Measurements from ENCODE around the gene PRKN.

DNA sequence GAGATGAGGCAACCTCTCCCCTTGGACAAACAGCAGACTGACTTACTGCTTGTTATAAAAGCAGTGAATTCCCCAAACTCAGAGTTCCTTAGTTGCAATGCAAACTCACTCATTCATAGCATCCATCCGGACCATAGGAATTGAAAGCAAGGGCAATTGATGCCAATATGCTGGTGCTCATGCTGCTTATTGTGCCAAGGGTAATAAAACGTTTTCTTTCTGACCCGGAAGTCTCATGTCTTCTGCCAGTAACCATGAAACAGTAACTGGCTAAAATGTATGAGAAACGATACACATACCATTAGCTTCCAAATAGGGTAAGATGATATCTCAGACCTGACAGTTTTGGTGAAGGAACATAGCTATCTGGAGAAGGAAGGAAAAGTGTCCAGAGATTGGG, 18.1 kb downstream of the PRKN start:
- TF ChIP-seq POLR2A (IDR thresholded peaks at IDR 0.05) (no peak), POLR2AphosphoS5 (IDR thresholded peaks at IDR 0.05) (no peak)
- TF ChIP-seq, protein P1, sequence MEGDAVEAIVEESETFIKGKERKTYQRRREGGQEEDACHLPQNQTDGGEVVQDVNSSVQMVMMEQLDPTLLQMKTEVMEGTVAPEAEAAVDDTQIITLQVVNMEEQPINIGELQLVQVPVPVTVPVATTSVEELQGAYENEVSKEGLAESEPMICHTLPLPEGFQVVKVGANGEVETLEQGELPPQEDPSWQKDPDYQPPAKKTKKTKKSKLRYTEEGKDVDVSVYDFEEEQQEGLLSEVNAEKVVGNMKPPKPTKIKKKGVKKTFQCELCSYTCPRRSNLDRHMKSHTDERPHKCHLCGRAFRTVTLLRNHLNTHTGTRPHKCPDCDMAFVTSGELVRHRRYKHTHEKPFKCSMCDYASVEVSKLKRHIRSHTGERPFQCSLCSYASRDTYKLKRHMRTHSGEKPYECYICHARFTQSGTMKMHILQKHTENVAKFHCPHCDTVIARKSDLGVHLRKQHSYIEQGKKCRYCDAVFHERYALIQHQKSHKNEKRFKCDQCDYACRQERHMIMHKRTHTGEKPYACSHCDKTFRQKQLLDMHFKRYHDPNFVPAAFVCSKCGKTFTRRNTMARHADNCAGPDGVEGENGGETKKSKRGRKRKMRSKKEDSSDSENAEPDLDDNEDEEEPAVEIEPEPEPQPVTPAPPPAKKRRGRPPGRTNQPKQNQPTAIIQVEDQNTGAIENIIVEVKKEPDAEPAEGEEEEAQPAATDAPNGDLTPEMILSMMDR (IDR thresholded peaks at IDR 0.05), result no peak
